Neural progenitor cell (in vitro differentiated cells): ENCODE results near the gene TMEM170A.
"Not testable (repeated sequence)": the region's sequence is repeated elsewhere in the genome, so short reads cannot be mapped to it uniquely, and the experiment has no call there.

Experiments used
- EZH2phosphoT487 ChIP-seq: fragments of 200-600 bp; sonication (generic); IDR thresholded peaks from 2 replicates; pipeline ENCODE4 v1.6.1; 2017; ENCODE audit warnings: antibody characterized with exemption
- TF ChIP-seq, protein P1 (sequence below): fragments of 200-600 bp; sonication (generic); IDR thresholded peaks from 2 replicates; pipeline ENCODE4 v1.5.1; 2017; ENCODE audit warnings: antibody characterized with exemption, mild to moderate bottlenecking

DNA sequence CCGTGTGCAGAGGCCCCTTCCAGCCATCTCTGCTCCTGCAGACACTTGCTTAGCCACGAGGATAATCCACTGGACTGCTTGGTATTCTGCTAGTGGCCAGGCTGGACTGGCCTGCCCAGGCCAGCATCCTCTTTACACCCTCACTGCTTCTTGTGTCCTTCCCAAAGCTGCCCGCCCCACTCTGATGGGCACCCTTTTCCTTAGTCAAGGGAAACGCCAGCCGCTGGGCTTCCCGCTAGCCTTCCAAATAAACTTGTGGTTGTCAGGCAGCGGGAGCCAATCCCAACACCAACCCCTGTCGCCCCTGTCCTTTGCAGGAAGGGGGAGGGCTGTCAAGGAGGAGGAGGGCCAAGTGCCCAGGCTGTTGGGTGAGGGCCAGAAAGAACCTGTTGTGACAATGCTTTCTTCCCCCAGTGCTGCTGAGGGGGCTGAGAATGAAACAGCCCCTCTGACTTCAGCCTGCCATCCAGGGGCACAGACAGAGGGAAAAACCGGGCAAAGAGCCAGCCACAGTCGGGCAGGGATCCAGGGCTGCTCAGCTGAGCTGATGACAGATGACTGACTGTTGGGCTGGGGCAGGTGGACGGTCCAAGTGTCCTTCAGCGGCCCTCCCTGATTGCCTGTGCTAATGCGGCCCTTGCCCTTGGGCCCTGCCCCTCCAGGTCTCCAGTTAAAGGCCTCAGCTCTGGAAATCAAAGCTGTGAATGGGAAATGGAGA is 34.3 kb upstream of the TMEM170A start:
- TF ChIP-seq, protein P1, sequence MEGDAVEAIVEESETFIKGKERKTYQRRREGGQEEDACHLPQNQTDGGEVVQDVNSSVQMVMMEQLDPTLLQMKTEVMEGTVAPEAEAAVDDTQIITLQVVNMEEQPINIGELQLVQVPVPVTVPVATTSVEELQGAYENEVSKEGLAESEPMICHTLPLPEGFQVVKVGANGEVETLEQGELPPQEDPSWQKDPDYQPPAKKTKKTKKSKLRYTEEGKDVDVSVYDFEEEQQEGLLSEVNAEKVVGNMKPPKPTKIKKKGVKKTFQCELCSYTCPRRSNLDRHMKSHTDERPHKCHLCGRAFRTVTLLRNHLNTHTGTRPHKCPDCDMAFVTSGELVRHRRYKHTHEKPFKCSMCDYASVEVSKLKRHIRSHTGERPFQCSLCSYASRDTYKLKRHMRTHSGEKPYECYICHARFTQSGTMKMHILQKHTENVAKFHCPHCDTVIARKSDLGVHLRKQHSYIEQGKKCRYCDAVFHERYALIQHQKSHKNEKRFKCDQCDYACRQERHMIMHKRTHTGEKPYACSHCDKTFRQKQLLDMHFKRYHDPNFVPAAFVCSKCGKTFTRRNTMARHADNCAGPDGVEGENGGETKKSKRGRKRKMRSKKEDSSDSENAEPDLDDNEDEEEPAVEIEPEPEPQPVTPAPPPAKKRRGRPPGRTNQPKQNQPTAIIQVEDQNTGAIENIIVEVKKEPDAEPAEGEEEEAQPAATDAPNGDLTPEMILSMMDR: not testable (repeated sequence)
- not testable (repeated sequence) for TF ChIP-seq EZH2phosphoT487
